Thyroid gland (tissue), 4 donors: Measurements from ENCODE around the gene ARSA. TPM values are rescaled to one million over a fixed set of nuclear protein-coding genes. Genes with fewer than 3 reads are reported as not detected.

Experiments
- DNase-seq, 2 donors: peaks; one replicate each; pipeline ENCODE4 v3.0.0-alpha.2; 2019
- H3K27ac ChIP-seq, 3 donors: fragments of 200-600 bp; sonication (generic); 1 replicate in 2 of 3; 2 replicates in 1 of 3; pipeline ENCODE4 v1.5.1; 2016 to 2019; ENCODE audit warnings: mild to moderate bottlenecking in 1 of 3, moderate library complexity in 1 of 3
- H3K27me3 ChIP-seq: fragments of 200-600 bp; sonication (generic); one replicate; pipeline ENCODE4 v1.5.1; 2019
- H3K36me3 ChIP-seq, 2 donors: fragments of 200-600 bp; sonication (generic); one replicate each; pipeline ENCODE4 v1.5.1; 2016 to 2019
- H3K4me1 ChIP-seq, 2 donors: fragments of 200-600 bp; sonication (generic); one replicate each; pipeline ENCODE4 v1.5.1; 2017 to 2019
- H3K4me3 ChIP-seq, 3 donors: fragments of 200-600 bp; sonication (generic); replicated peaks in 1 of 3; 1 replicate in 2 of 3; 2 replicates in 1 of 3; pipeline ENCODE4 v1.5.1; 2016; ENCODE audit warnings: mild to moderate bottlenecking in 1 of 3
- H3K9me3 ChIP-seq: fragments of 200-600 bp; sonication (generic); one replicate; pipeline ENCODE4 v1.5.1; 2017
- POLR2A ChIP-seq, 2 donors: fragments of 450-650 bp; IDR thresholded peaks; one replicate each; pipeline ENCODE4 v1.6.1; 2017; ENCODE audit warnings: antibody characterized with exemption in 2 of 2, mild to moderate bottlenecking in 2 of 2, moderate library complexity in 1 of 2
- WGBS, 2 donors: methylation state at CpG; one replicate each; pipeline ENCODE4 v1.1.5; 2017; 5-methylcytosine and 5-hydroxymethylcytosine counted together
- intact Hi-C: fragments of 100-400 bp; cut with DNase I; formaldehyde crosslinking; loops from one replicate; pipeline ENCODE4 v1.15.1; 2023
- small RNA-seq: library from RNA; depleted of rRNA; stranded (forward); fragments of <200 nt; gene quantifications from one replicate; pipeline ENCODE3, GENCODE V24; 2016
- total RNA-seq, 4 donors: library from RNA; depleted of rRNA; stranded (reverse); fragments of >200 nt; gene quantifications; one replicate each; pipeline ENCODE4 v1.2.3, GENCODE V29; 2016
- TF ChIP-seq, protein P1 (sequence below), 6 experiments: fragments of 200-600 bp in 3 of 6; fragments of 450-650 bp in 3 of 6; sonication (generic) in 3 of 6; IDR thresholded peaks; one replicate each; pipeline ENCODE4 v1.5.1; 2016 to 2019; ENCODE audit warnings: antibody characterized with exemption in 6 of 6, mild to moderate bottlenecking in 2 of 6, inconsistent platforms in 1 of 6, moderate library complexity in 1 of 6

The ARSA gene
- total RNA-seq, 4 donors from 2014 or later: 30.9 to 73.5 (median 61.2) TPM

DNA sequence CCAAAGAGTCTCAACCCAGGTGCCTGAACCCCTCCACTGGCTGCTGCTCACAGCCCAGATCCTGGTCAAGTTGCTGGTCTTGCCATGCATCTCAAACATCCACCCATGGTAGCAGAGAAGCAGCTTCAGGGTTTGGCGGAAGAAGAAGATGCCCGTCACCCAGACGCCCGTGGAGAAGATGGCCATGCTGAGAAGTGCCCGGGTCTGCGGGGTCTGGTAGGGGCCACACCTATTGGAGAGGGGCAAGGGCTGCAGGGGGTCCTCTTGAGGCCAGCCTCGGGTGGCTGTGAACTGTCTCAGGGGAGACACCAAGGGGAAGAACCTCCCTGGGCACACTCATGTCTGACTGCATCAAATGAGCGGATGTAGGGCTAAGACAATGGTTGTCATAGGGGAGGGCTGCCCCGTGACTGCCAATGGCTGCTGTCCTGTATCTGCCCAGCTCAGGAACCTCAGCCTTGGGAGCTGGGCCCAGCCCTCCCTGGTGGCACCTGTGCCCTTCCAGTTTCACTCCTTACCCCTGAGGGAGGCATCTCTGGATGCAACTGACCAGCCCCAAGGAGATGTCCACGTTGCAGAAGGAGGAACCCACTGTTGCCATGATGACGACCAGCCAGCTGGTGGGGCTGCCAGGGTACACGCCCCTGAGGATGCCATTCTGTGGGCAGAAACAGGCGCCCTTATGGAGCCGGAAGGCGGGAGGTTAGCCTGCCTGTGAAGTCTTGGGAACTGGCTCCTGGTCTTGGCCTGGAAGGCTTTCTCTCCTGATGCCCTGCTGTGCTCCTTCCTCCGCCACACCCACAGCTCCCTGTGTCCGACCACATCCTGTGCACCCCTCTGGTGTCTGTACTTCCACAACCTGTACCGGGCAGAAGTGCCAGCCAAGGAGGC, 50.9 kb downstream of the ARSA start:
- intact Hi-C loops: no loop called here
- TF ChIP-seq POLR2A (IDR thresholded peaks at IDR 0.05): no peak
- TF ChIP-seq, protein P1, sequence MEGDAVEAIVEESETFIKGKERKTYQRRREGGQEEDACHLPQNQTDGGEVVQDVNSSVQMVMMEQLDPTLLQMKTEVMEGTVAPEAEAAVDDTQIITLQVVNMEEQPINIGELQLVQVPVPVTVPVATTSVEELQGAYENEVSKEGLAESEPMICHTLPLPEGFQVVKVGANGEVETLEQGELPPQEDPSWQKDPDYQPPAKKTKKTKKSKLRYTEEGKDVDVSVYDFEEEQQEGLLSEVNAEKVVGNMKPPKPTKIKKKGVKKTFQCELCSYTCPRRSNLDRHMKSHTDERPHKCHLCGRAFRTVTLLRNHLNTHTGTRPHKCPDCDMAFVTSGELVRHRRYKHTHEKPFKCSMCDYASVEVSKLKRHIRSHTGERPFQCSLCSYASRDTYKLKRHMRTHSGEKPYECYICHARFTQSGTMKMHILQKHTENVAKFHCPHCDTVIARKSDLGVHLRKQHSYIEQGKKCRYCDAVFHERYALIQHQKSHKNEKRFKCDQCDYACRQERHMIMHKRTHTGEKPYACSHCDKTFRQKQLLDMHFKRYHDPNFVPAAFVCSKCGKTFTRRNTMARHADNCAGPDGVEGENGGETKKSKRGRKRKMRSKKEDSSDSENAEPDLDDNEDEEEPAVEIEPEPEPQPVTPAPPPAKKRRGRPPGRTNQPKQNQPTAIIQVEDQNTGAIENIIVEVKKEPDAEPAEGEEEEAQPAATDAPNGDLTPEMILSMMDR (IDR thresholded peaks at IDR 0.05): no peak
- H3K4me3 ChIP-seq: no peak overlapping the region
- 89 to 91% methylated on average over 17 to 18 of the region's 18 CpGs for WGBS, 2 donors
- H3K4me1 ChIP-seq: peaks cover 13 to 28% of the 10 kb centered on the region in 2 donors
- no peak for DNase-seq
- H3K27me3 ChIP-seq: no peaks in the 10 kb centered on the region
- H3K9me3 ChIP-seq: no peaks in the 10 kb centered on the region
- no peaks in the 10 kb centered on the region for H3K36me3 ChIP-seq
- H3K27ac ChIP-seq: no peak overlapping the region

DNA sequence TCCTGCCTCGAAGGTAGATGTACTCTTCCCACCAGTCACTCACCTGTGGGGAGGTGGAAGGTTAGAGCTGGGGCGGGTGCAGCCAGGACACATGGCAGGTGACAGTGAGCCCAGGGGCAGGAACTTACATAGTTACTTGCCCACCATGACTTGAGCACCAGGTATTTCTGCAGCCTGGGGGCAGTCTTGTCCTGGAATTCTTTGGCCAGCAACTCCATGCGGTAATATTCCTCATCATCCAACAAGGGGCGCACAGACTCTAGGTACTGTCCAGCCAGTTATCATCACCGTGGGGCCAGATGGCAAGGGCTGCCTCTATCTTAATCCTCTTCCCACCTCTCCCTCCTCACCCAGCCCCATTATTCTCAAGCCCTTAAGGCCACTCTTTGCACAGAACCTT, 51.9 kb downstream of the ARSA start:
- no peak overlapping the region for H3K27ac ChIP-seq
- DNase-seq: no peak
- 70 to 76% methylated on average over 5 of the region's 5 CpGs for WGBS, 2 donors
- peaks cover under 1 to 5% of the 10 kb centered on the region in 2 donors for H3K36me3 ChIP-seq
- H3K27me3 ChIP-seq: no peaks in the 10 kb centered on the region
- intact Hi-C loops: no loop called here
- H3K9me3 ChIP-seq: no peaks in the 10 kb centered on the region
- no peak for TF ChIP-seq POLR2A (IDR thresholded peaks at IDR 0.05)
- TF ChIP-seq, protein P1 (IDR thresholded peaks at IDR 0.05): no peak
- no peak overlapping the region for H3K4me3 ChIP-seq
- peaks cover 5 to 18% of the 10 kb centered on the region in 2 donors for H3K4me1 ChIP-seq

DNA sequence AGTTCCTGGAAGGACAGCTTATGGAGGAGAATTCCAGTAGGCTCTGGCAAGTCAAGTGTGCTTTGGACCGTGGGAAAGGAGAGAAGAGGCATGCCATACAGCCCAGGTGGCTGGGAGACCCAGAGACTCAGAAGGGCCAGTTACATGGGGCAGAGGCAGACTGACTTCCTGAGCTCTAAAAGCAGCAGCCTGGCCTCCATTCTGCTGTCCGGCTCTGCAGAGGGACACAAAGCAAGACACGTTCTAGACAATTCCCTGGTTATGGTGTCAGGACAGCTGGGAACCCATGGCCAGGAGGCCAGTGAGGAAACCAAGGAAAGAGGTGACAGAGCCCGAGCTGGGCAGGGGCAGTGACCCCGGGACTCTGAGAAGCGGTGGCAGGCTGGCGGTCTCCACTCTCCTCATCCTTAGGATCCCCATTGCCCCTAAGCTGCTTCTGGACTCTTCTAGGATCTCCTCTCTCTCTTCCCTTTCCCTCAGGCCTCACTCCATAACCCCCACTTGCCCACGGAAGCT, 52.5 kb downstream of the ARSA start:
- WGBS, 2 donors: 85 to 90% methylated on average over 8 of the region's 8 CpGs
- peaks cover 5 to 7% of the 10 kb centered on the region in 2 donors for H3K36me3 ChIP-seq
- no peaks in the 10 kb centered on the region for H3K27me3 ChIP-seq
- H3K4me3 ChIP-seq: no peak overlapping the region
- no peak for DNase-seq
- peaks cover 3 to 22% of the 10 kb centered on the region in 2 donors for H3K4me1 ChIP-seq
- H3K9me3 ChIP-seq: no peaks in the 10 kb centered on the region
- no peak for TF ChIP-seq POLR2A (IDR thresholded peaks at IDR 0.05)
- TF ChIP-seq, protein P1 (IDR thresholded peaks at IDR 0.05): no peak
- intact Hi-C loops: no loop called here
- no peak overlapping the region for H3K27ac ChIP-seq

Small RNA genes within 50 kb of the gene (small RNA-seq; reads per million reads assigned to genes)
- gene RF00019: not detected

Other genes with a start within 250 kb of the ARSA start
- 100 to 1,000 TPM in 3 of 4 donors, 10 to 100 TPM in 1; 80.0 to 227 (median 128) TPM for gene SBF1, start 153.1 kb downstream of the ARSA start, total RNA-seq
- 10 to 100 TPM in 1 of 4 donors, 1 to 10 TPM in 3; 5.2 to 23.5 (median 6.6) TPM for gene ADM2, start 146.6 kb downstream of the ARSA start, total RNA-seq
- 10 to 100 TPM in 1 of 4 donors, 1 to 10 TPM in 3; 2.1 to 11.3 (median 4.7) TPM for gene MIOX, start 141.3 kb downstream of the ARSA start, total RNA-seq
- gene LMF2, start 120.5 kb downstream of the ARSA start, total RNA-seq: 100 to 1,000 TPM in 2 of 4 donors, 10 to 100 TPM in 2; 53.2 to 117 (median 96.6) TPM
- gene NCAPH2, start 119.9 kb downstream of the ARSA start, total RNA-seq: 10 to 100 TPM; 39.6 to 47.5 (median 43.1) TPM
- 1 to 10 TPM in 3 of 4 donors, not detected in 1; 2.6 to 5.5 (median 2.9) TPM for gene SCO2, start 102.6 kb downstream of the ARSA start, total RNA-seq
- gene TYMP, start 98.1 kb downstream of the ARSA start, total RNA-seq: 10 to 100 TPM; 28.0 to 61.0 (median 33.6) TPM
- gene KLHDC7B, start 82.3 kb downstream of the ARSA start, total RNA-seq: under 1 TPM in 1 of 4 donors, not detected in 3; 0.27 TPM
- 1 to 10 TPM in 3 of 4 donors, not detected in 1; 3.5 to 6.0 (median 4.3) TPM for gene SYCE3, start 65.2 kb downstream of the ARSA start, total RNA-seq
- gene CPT1B, start 49.7 kb downstream of the ARSA start, total RNA-seq: 10 to 100 TPM in 3 of 4 donors, 1 to 10 TPM in 1; 9.7 to 38.7 (median 14.9) TPM
- 10 to 100 TPM; 49.1 to 96.9 (median 67.8) TPM for gene CHKB, start 45.3 kb downstream of the ARSA start, total RNA-seq
- 1 to 10 TPM in 3 of 4 donors, under 1 TPM in 1; 0.94 to 3.3 (median 1.5) TPM for gene MAPK8IP2, start 27.4 kb downstream of the ARSA start, total RNA-seq
- 10 to 100 TPM; 11.5 to 23.0 (median 17.7) TPM for gene SHANK3, start 44.7 kb upstream of the ARSA start, total RNA-seq
- 1 to 10 TPM in 1 of 4 donors, under 1 TPM in 1, not detected in 2; 0.27 to 1.4 TPM for gene ACR, start 110.1 kb upstream of the ARSA start, total RNA-seq
- gene RABL2B, start 155.5 kb upstream of the ARSA start, total RNA-seq: 10 to 100 TPM; 20.7 to 29.3 (median 27.0) TPM